NCI-H226 (cell line): Measurements from ENCODE around the gene SLC44A1.

Source experiments
- DNase-seq: peaks from one replicate; pipeline ENCODE4 v3.0.0-alpha.2; 2015

Gene SLC44A1

GRCh38 chr9:105275938-105276337 lies 31.5 kb downstream of the SLC44A1 start:
- no peak for DNase-seq

- no peak for DNase-seq
Observed at GRCh38 chr9:105278751-105279150, 34.3 kb downstream of the SLC44A1 start.

GRCh38 chr9:105280691-105281090 lies 36.2 kb downstream of the SLC44A1 start:
- no peak for DNase-seq

DNA sequence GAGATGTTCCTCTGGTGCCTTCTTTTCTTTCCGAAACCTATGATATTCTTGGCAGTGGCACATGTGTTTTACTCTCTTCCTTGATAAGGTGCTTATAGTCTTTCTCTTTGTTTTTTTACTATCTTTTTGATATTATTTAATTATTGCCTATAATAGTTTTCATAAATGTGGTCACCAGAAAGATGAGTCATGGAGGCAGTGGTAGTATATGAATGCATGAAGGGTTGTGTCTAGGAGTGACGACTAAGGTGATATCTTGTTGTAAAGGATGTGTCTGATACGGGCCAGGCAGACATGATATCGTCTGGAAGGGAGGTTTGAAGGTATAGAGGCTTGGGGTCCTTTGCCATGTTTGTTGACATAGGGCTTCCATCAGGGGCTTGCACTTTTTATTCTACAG lies 36.8 kb downstream of the SLC44A1 start:
- DNase-seq: no peak

DNA sequence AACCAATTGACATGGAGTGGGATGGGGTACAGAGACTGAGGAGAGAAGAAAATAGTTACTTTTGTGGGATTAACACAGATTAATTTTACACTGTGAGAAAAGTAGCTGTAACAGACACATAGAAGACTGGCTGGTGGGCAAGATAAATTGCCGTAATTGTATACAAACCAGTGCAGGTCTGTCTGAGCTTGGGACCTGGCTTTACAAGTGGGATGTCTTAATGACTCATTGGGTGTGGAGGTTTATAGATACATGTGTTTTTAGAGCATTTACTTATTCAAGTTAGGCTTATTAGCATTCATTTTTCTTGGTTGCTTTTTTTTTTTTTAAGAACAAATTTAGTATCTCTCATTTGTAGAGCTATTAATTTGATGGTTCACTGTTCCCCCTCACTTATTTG lies 37.5 kb downstream of the SLC44A1 start:
- no peak for DNase-seq

DNA sequence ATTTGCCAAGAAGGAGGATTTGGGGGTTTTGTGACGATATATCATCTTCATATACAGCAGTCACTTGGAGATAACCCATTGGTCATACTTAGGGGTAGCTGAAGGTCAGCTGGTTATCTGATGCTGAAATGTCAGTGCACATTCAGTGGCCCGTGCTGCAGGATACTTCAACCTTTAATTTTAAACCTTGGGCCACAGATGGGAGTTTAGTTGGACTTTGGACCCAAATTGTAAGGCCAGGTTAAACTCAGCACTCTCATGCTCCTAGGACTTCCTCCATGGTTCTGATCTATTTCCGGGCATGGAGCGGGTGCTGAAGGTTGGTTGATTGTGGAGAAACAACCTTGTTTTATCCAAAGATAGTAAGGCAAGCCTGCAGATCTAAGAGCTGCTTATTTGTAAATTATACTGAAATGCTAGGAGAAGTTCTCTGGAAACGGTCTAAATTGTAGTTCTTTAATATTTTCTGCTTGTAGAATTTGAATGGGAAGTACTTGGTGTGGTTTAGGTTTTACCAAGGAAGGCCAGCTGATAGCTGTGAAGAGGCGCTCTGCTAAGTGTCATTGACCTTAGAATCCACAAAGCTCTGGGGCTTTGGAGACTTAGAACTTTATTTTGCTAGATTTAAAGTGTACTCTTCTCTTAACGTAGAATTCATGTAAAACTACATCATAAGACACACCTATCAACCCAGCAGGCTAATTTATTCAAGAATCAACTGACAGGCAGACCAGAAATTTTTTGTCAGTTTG lies 38.6 kb downstream of the SLC44A1 start:
- DNase-seq: no peak

- DNase-seq: no peak
Observed at GRCh38 chr9:105283795-105284194, 39.3 kb downstream of the SLC44A1 start.

- no peak for DNase-seq
Observed at GRCh38 chr9:105284463-105284862, 40.0 kb downstream of the SLC44A1 start.

GRCh38 chr9:105286098-105286497 lies 41.6 kb downstream of the SLC44A1 start:
- no peak for DNase-seq

GRCh38 chr9:105289305-105289704 lies 44.9 kb downstream of the SLC44A1 start:
- DNase-seq: no peak

GRCh38 chr9:105290418-105290817 lies 46.0 kb downstream of the SLC44A1 start:
- DNase-seq: no peak

DNA sequence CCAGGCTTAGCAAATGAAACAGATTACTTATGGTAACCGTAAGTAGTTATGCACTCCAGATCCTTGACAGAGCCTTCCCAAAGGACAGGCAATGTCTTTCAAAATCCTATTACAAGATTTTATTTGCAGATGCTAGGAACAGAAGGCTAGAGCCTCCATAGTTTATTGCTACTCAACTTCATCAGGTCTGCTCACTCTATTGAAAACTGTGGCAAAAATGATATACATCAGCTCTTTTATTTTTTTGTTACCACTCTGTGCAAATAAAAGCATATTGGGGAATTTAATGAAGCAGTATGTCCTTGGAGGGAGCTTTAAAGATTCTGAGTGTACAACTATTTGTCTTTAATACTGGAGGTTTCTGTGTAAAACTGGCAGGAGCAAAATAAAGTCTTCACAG lies 46.5 kb downstream of the SLC44A1 start:
- no peak for DNase-seq

- no peak for DNase-seq
Observed at GRCh38 chr9:105291422-105291859, 47.0 kb downstream of the SLC44A1 start.

- no peak for DNase-seq
Observed at GRCh38 chr9:105291938-105292337, 47.5 kb downstream of the SLC44A1 start.

- no peak for DNase-seq
Observed at GRCh38 chr9:105293408-105293807, 49.0 kb downstream of the SLC44A1 start.

- no peak for DNase-seq
Observed at GRCh38 chr9:105295201-105295550, 50.7 kb downstream of the SLC44A1 start.

DNA sequence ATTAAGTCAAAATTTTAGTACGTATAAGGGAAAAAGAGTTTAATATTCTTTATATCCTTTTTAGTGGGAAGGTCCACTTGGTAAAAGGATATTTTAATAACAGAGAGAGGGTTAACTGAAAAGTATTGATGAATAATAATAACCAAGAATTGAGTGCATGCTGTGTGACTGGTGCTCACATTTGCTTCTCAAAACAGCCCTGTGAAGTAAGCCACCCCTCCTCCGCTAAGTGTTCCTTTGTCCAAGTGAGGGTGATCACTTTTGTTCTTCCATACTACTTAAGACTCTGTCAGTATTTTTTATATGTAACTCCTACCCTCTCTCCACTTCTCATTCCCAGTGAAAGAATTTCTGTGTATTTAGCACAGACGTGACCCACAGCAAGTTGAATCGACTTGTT lies 51.5 kb downstream of the SLC44A1 start:
- no peak for DNase-seq

DNA sequence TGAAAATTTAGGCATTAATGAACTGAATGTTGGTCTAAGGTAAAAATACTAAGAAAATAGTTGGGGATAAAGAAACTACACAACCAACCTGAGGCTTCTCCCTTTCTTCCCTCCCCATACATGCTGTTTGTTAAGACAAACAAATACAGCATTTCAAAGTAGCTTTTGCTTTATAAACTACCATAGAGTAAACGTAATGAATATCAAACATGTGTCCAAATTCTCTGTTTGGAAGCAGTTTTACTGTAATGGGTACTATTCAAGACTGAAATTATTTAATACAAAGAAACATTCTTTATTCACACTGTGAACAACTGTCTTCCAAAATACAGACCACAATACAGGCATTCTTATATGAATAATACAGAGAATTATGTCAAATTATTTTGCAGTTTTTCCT lies 52.0 kb downstream of the SLC44A1 start:
- DNase-seq: no peak

DNA sequence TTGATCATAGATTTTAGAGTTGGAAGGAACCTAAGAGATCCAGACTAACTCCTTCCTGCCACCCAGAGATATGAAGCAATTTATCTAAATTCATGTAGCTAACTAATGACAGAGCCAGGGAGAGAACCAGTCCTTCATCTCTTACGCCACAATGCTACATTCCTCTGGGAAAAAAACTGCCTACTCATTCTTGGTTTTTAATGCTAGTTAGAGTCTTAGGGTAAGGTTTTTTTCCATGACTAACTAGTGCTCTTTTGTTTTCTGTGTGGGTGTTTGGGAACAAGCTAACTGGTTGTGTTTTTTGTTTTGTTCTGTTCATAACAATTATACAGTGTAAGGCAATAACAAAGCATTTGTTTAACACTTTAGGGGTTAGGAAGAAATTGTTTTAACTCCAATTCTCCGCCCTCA lies 52.4 kb downstream of the SLC44A1 start:
- peak; percentile 90 for DNase-seq

DNA sequence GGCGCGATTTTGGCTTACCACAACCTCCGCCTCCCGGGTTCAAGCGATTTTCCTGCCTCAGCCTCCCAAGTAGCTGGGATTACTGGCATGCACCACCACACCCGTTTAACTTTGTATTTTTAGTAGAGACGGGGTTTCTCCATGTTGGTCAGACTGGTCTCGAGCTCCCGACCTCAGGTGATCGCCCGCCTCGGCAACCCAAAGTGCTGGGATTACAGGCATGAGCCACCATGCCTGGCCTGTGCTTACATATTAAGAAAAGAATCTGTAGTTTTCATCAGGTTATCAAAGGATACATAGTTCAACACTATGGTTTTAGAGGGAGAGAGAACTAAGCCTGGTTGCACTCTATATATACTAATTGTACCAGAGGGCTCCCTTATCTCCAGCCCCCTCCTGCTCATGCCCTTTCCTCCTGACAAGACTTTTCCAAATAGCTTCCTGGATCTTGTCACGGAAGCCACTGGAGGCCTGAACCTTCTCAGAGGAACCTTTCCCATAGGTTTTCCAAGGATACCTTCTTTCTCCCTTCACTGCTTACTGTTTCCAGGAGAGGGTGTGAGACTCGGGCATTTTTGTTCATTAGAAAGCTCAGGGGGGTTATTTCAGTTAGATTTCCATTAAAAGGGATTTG lies 53.1 kb downstream of the SLC44A1 start:
- no peak for DNase-seq

DNA sequence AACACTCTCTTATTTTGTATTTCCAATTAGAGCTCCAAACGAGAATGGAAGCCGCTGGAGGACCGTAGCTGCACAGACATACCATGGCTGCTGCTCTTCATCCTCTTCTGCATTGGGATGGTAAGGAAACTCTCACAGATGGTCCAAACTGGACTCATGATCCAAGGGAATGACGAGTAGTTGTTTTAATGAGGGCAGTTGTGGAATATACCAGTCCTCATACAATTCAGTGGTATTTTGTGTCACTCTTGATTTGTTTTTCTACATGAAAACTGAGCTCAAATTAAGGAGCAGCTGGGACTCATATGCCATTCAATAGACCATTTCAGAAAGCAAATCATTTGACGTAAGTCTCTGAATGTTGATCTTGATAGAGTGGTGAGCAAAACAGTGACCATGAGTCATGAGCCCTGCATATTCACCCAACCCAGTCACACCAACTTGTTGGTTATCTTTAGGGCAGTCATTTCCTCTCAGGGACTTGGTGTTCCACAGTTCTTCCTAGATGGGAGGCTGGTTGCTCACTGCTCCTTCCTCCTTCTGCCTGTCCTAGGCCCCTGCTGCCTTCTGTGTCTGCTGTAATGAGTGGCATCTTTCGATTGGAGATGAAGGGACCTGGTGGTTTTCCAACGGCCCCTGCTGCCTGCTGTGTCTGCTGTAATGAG lies 54.9 kb downstream of the SLC44A1 start:
- peak; percentile 76 for DNase-seq

GRCh38 chr9:105302728-105303127 lies 58.3 kb downstream of the SLC44A1 start:
- no peak for DNase-seq

DNA sequence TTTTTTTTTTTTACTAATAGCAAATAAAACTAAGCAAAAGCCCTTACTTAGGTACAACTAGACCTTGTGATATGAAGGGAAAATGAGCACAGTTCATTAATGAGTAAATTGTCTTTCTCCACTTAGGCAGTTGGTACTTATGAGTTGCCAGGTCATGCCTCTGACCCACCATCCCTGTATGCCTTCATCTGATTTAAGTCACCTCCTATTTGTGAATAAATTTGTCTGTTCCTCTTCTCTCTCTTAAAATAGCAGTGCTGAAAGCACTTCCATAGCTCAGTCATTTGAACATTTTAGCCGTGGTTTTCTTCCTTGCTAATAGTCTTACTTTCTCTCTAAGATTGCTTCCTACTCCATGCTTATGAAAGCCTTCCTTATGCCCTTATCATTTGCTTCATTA lies 61.4 kb downstream of the SLC44A1 start:
- DNase-seq: no peak
